Upper lobe of left lung (tissue), 6 donors: ENCODE results near the gene FCER2. TPM values are rescaled to one million over a fixed set of nuclear protein-coding genes. Genes with fewer than 3 reads are reported as not detected.

Experiments used
- ATAC-seq, 2 donors: fragments of 200-7000 bp; cut with Tn5 transposase; one replicate each; pipeline ENCODE4 v1.9.1; 2022; ENCODE audit warnings: mild to moderate bottlenecking in 2 of 2, moderate library complexity in 2 of 2; ENCODE audit not compliant: low FRiP score in 2 of 2
- DNase-seq, 2 donors: peaks; one replicate each; pipeline ENCODE4 v3.0.0-alpha.2; 2019 to 2020
- H3K27ac ChIP-seq, 4 donors: fragments of 200-600 bp; sonication (generic); one replicate each; pipeline ENCODE4 v1.5.1; 2016 to 2019
- H3K27me3 ChIP-seq, 4 donors: fragments of 200-600 bp; sonication (generic); one replicate each; pipeline ENCODE4 v1.5.1; 2017 to 2019
- H3K36me3 ChIP-seq, 4 donors: fragments of 200-600 bp; sonication (generic); one replicate each; pipeline ENCODE4 v1.5.1; 2016 to 2019
- H3K4me1 ChIP-seq, 4 donors: fragments of 200-600 bp; sonication (generic); one replicate each; pipeline ENCODE4 v1.5.1; 2018 to 2019
- H3K4me3 ChIP-seq, 4 donors: fragments of 200-600 bp; sonication (generic); one replicate each; pipeline ENCODE4 v1.5.1; 2017 to 2019; ENCODE audit warnings: mild to moderate bottlenecking in 2 of 4, moderate library complexity in 1 of 4
- H3K9me3 ChIP-seq, 4 donors: fragments of 200-600 bp; sonication (generic); one replicate each; pipeline ENCODE4 v1.5.1; 2018 to 2019
- EP300 ChIP-seq, 4 donors: sonication (generic); formaldehyde crosslinking; IDR thresholded peaks; one replicate each; pipeline ENCODE4 v1.5.1; 2017; ENCODE audit warnings: antibody characterized with exemption in 4 of 4, control low read depth in 2 of 4
- POLR2A ChIP-seq, 4 donors: fragments of 450-650 bp; IDR thresholded peaks; one replicate each; pipeline ENCODE4 v1.5.1; 2016 to 2017; ENCODE audit warnings: antibody characterized with exemption in 4 of 4, mild to moderate bottlenecking in 2 of 4
- POLR2AphosphoS5 ChIP-seq, 2 donors: sonication (generic); formaldehyde crosslinking; IDR thresholded peaks; one replicate each; pipeline ENCODE4 v1.5.1; 2017; ENCODE audit warnings: antibody characterized with exemption in 2 of 2
- WGBS, 2 donors: methylation state at CpG; one replicate each; pipeline ENCODE4 v1.1.5; 2017 to 2018; 5-methylcytosine and 5-hydroxymethylcytosine counted together
- total RNA-seq, 6 donors: library from RNA; depleted of rRNA in 4 of 6; stranded (reverse); fragments of >200 nt in 4 of 6; gene quantifications; one replicate each; pipeline versions ENCODE4 v1.1.0 to v1.2.1, GENCODE V29; 2016 to 2021
- TF ChIP-seq, protein P1 (sequence below), 6 experiments: fragments of 450-650 bp in 4 of 6; fragments of 200-600 bp in 2 of 6; sonication (generic) in 2 of 6; IDR thresholded peaks; one replicate each; pipeline ENCODE4 v1.5.1; 2016 to 2019; ENCODE audit warnings: antibody characterized with exemption in 6 of 6
- donor health status: DM: no; HTN: no; CAD: no; lungs with moderate emphysema.
- donor health status: DM: no; HTN: yes; CAD: no; lungs with severe emphysema.

The FCER2 gene
- total RNA-seq, 6 donors from 2014 or later = 0.83 to 2.9 TPM; not detected in 4

GRCh38 chr19:7739211-7739755 lies 37.4 kb upstream of the FCER2 start:
- H3K27me3 ChIP-seq = no peaks in the 10 kb centered on the region
- no peak overlapping the region for H3K27ac ChIP-seq
- no peak for DNase-seq
- 35 to 48% methylated on average over 2 of the region's 2 CpGs for WGBS, 2 donors
- peaks cover 0 to 6% (median 4%) of the 10 kb centered on the region in 4 donors for H3K4me1 ChIP-seq
- H3K9me3 ChIP-seq = no peaks in the 10 kb centered on the region
- no peaks in the 10 kb centered on the region for H3K36me3 ChIP-seq
- TF ChIP-seq POLR2AphosphoS5 (IDR thresholded peaks at IDR 0.05) (no peak), POLR2A (IDR thresholded peaks at IDR 0.05) (no peak), EP300 (IDR thresholded peaks at IDR 0.05) (no peak)
- TF ChIP-seq, protein P1, sequence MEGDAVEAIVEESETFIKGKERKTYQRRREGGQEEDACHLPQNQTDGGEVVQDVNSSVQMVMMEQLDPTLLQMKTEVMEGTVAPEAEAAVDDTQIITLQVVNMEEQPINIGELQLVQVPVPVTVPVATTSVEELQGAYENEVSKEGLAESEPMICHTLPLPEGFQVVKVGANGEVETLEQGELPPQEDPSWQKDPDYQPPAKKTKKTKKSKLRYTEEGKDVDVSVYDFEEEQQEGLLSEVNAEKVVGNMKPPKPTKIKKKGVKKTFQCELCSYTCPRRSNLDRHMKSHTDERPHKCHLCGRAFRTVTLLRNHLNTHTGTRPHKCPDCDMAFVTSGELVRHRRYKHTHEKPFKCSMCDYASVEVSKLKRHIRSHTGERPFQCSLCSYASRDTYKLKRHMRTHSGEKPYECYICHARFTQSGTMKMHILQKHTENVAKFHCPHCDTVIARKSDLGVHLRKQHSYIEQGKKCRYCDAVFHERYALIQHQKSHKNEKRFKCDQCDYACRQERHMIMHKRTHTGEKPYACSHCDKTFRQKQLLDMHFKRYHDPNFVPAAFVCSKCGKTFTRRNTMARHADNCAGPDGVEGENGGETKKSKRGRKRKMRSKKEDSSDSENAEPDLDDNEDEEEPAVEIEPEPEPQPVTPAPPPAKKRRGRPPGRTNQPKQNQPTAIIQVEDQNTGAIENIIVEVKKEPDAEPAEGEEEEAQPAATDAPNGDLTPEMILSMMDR (IDR thresholded peaks at IDR 0.05) = no peak
- ATAC-seq = no peak
- no peak overlapping the region for H3K4me3 ChIP-seq

DNA sequence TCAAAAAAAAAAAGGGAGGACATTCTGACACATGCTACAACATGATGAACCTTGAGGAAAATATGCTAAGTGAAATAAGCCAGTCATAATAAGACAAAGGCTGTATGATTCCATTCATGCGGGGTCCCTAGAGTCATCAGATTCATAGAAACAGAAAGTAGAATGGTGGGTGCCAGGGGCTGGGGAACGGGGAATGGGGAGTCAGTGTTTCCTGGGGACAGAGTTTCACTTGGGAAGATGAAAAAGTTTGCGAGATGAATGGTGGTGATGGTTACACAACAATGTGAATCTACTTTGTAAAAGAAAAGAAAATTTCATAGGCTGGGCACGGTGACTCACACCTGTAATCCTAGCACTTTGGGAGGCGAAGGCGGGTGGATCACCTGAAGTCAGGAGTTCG lies 36.1 kb upstream of the FCER2 start:
- Histone ChIP-seq H3K36me3 (no peaks in the 10 kb centered on the region), H3K9me3 (no peaks in the 10 kb centered on the region), H3K4me1 (peaks cover 0 to 13% (median 7%) of the 10 kb centered on the region in 4 donors), H3K4me3 (no peak overlapping the region), H3K27ac (no peak overlapping the region), H3K27me3 (no peaks in the 10 kb centered on the region)
- ATAC-seq (no peak), DNase-seq (no peak)
- WGBS, 2 donors = 79 to 87% methylated on average over 7 of the region's 7 CpGs
- TF ChIP-seq POLR2A (IDR thresholded peaks at IDR 0.05) (no peak), EP300 (IDR thresholded peaks at IDR 0.05) (no peak), POLR2AphosphoS5 (IDR thresholded peaks at IDR 0.05) (no peak)
- TF ChIP-seq, protein P1 (IDR thresholded peaks at IDR 0.05) = no peak

DNA sequence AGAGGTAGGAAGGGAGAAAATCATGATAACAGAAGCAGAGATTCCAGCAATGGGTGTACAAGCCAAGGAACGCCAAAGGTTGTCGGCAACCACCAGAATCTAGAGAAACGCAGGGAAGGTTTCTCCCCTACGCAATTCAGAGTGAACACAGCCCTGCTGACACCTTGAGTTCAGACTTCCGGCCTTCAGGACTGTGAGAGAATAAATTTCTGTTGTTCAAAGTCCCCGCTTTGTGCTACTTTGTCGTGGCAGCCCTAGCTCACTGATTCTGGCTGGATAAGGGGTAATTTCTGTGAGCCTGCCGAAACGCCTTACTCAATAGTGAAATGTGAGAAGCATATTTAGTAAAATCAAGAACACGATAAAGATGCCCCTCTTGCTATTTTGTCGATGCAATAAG lies 35.3 kb upstream of the FCER2 start:
- WGBS, 2 donors = 82 to 85% methylated on average over 11 of the region's 11 CpGs
- TF ChIP-seq, protein P1 (IDR thresholded peaks at IDR 0.05) = no peak
- TF ChIP-seq POLR2AphosphoS5 (IDR thresholded peaks at IDR 0.05) (no peak), EP300 (IDR thresholded peaks at IDR 0.05) (no peak), POLR2A (IDR thresholded peaks at IDR 0.05) (no peak)
- Histone ChIP-seq H3K27me3 (no peaks in the 10 kb centered on the region), H3K9me3 (no peaks in the 10 kb centered on the region), H3K36me3 (no peaks in the 10 kb centered on the region), H3K4me3 (no peak overlapping the region), H3K27ac (no peak overlapping the region), H3K4me1 (peaks cover 0 to 13% (median 7%) of the 10 kb centered on the region in 4 donors)
- ATAC-seq (no peak), DNase-seq (no peak)

GRCh38 chr19:7736148-7736547 lies 34.2 kb upstream of the FCER2 start:
- DNase-seq (no peak), ATAC-seq (no peak)
- Histone ChIP-seq H3K27ac (no peak overlapping the region), H3K9me3 (no peaks in the 10 kb centered on the region), H3K27me3 (peaks cover 0 to 2% (median 1%) of the 10 kb centered on the region in 4 donors), H3K4me1 (peaks cover 0 to 13% (median 7%) of the 10 kb centered on the region in 4 donors), H3K36me3 (no peaks in the 10 kb centered on the region), H3K4me3 (no peak overlapping the region)
- TF ChIP-seq, protein P1 (IDR thresholded peaks at IDR 0.05) = no peak
- TF ChIP-seq EP300 (IDR thresholded peaks at IDR 0.05) (no peak), POLR2A (IDR thresholded peaks at IDR 0.05) (no peak)
- WGBS, 2 donors = 67 to 71% methylated on average over 1 of the region's 1 CpG
